Cardiac fibroblast (primary cell): ENCODE results near the gene ARHGAP6.

Experiments used
- DNase-seq, 2 donors: peaks; one replicate each; pipeline versions ENCODE4 v3.0.0 to v3.0.0-alpha.2; 2010; ENCODE audit warnings: low read depth in 2 of 2
- H3K4me3 ChIP-seq, 2 donors: replicated peaks in 1 of 2; 1 replicate in 1 of 2; 2 replicates in 1 of 2; pipeline ENCODE4 v1.5.1; 2011; ENCODE audit warnings: low read depth in 2 of 2, low read length in 2 of 2, mild to moderate bottlenecking in 2 of 2, moderate library complexity in 1 of 2
- TF ChIP-seq, protein P1 (sequence below): IDR thresholded peaks from one replicate; pipeline ENCODE4 v1.5.1; 2011; ENCODE audit warnings: low read depth, mild to moderate bottlenecking, low read length, inconsistent platforms

ARHGAP6 gene

GRCh38 chrX:11478911-11479310 lies 186.8 kb downstream of the ARHGAP6 start:
- DNase-seq, result no peak

DNA sequence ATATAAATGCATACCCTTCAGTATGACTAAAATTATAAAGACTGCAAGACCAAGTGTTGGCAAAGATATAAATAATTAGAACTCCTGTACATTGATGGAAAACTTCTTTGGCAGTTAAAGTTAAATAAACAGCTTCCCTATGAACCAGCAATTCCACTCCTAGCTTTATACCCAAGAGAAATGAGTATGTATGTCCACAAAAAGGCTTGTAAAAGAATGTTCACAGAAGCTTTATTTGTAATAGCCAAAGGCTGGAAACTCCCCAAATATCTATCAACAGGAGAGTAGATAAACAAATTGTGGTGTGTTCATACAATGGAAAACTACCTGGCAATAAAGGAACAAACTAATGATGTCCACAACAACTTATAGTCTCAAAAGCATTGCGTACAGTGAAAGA lies 187.7 kb downstream of the ARHGAP6 start:
- TF ChIP-seq, protein P1, sequence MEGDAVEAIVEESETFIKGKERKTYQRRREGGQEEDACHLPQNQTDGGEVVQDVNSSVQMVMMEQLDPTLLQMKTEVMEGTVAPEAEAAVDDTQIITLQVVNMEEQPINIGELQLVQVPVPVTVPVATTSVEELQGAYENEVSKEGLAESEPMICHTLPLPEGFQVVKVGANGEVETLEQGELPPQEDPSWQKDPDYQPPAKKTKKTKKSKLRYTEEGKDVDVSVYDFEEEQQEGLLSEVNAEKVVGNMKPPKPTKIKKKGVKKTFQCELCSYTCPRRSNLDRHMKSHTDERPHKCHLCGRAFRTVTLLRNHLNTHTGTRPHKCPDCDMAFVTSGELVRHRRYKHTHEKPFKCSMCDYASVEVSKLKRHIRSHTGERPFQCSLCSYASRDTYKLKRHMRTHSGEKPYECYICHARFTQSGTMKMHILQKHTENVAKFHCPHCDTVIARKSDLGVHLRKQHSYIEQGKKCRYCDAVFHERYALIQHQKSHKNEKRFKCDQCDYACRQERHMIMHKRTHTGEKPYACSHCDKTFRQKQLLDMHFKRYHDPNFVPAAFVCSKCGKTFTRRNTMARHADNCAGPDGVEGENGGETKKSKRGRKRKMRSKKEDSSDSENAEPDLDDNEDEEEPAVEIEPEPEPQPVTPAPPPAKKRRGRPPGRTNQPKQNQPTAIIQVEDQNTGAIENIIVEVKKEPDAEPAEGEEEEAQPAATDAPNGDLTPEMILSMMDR, result no peak
- H3K4me3 ChIP-seq, result no peak overlapping the region
- DNase-seq, result peak; percentile 59 to 64

More at GRCh38 chrX:11478911-11479310, 186.8 kb downstream of the ARHGAP6 start:
- no peak overlapping the region for H3K4me3 ChIP-seq
- TF ChIP-seq, protein P1, result no peak

DNA sequence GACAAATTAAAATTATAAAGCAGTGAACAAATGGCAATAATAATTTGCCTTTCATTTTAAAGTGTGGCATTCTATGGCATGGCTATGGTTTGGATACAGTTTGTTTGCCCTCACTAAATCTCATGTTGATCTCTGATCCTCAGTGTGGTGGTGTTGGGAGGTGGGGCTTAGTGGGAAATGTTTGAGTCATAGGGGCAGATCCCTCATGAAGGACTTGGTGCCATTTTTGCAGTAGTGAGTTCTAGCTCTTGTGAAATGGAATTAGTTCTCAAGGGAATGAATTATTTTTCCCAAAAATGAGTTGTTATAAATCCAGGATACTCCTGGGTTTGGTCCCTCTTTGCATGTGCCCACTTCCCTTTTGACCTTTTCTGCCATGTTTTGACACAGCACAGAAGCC lies 191.1 kb downstream of the ARHGAP6 start:
- TF ChIP-seq, protein P1, result no peak
- peak in 1 of 2 donors; percentile 61 for DNase-seq
- no peak overlapping the region for H3K4me3 ChIP-seq

GRCh38 chrX:11474021-11474420 lies 191.7 kb downstream of the ARHGAP6 start:
- TF ChIP-seq, protein P1, result no peak
- no peak for DNase-seq
- no peak overlapping the region for H3K4me3 ChIP-seq

GRCh38 chrX:11472879-11473278 lies 192.8 kb downstream of the ARHGAP6 start:
- TF ChIP-seq, protein P1, result no peak
- H3K4me3 ChIP-seq, result no peak overlapping the region
- DNase-seq, result peak; percentile 77 to 83

GRCh38 chrX:11472381-11472780 lies 193.3 kb downstream of the ARHGAP6 start:
- TF ChIP-seq, protein P1, result no peak
- peak in 1 of 2 donors; percentile 81 for DNase-seq
- no peak overlapping the region for H3K4me3 ChIP-seq
